SK-N-SH treated with all-trans-retinoic acid at 6 μM for 48 hours (cell line): ENCODE measurements around the gene TMC5.

ENCODE experiments used
- ATAC-seq: fragments of 200-7000 bp; cut with Tn5 transposase; 3 replicates; pipeline ENCODE4 v1.9.1; 2020; ENCODE audit warnings: mild to moderate bottlenecking, moderate library complexity
- ARNTL ChIP-seq: fragments of 450-650 bp; formaldehyde crosslinking; IDR thresholded peaks from 2 replicates; pipeline ENCODE4 v1.5.0; 2020; ENCODE audit warnings: low read depth, mild to moderate bottlenecking, moderate library complexity, borderline replicate concordance
- BACH2 ChIP-seq: fragments of 250-450 bp; sonication (Bioruptor Pico); IDR thresholded peaks from 2 replicates; pipeline ENCODE4 v1.9.0; 2021; ENCODE audit warnings: mild to moderate bottlenecking, borderline replicate concordance
- CREB5 ChIP-seq: fragments of 250-450 bp; sonication (Bioruptor Pico); IDR thresholded peaks from 2 replicates; pipeline ENCODE4 v1.5.1; 2020; ENCODE audit warnings: low read depth, mild to moderate bottlenecking, moderate library complexity
- CSDC2 ChIP-seq: fragments of 250-450 bp; sonication (Bioruptor Pico); IDR thresholded peaks from 2 replicates; pipeline ENCODE4 v1.5.0; 2020; ENCODE audit warnings: mild to moderate bottlenecking, moderate library complexity
- CSRNP3 ChIP-seq: fragments of 250-450 bp; sonication (Bioruptor Pico); IDR thresholded peaks from 2 replicates; pipeline ENCODE4 v1.5.1; 2021; ENCODE audit warnings: mild to moderate bottlenecking, moderate library complexity
- ESRRG ChIP-seq: fragments of 250-450 bp; sonication (Bioruptor Pico); IDR thresholded peaks from 2 replicates; pipeline ENCODE4 v1.6.1; 2021; ENCODE audit warnings: mild to moderate bottlenecking
- GLIS3 ChIP-seq: fragments of 250-450 bp; sonication (Bioruptor Pico); IDR thresholded peaks from 2 replicates; pipeline ENCODE4 v1.5.0; 2020; ENCODE audit warnings: mild to moderate bottlenecking, moderate library complexity
- OSR1 ChIP-seq: fragments of 250-450 bp; sonication (Bioruptor Pico); IDR thresholded peaks from 2 replicates; pipeline ENCODE4 v1.8.0; 2022; ENCODE audit warnings: moderate library complexity, mild to moderate bottlenecking, inconsistent platforms
- PATZ1 ChIP-seq: fragments of 250-450 bp; sonication (Bioruptor Pico); IDR thresholded peaks from 2 replicates; pipeline ENCODE4 v1.8.0; 2020; ENCODE audit warnings: mild to moderate bottlenecking, moderate library complexity, borderline replicate concordance
- POU6F1 ChIP-seq: fragments of 250-450 bp; sonication (Bioruptor Pico); IDR thresholded peaks from 2 replicates; pipeline ENCODE4 v1.8.0; 2021; ENCODE audit warnings: low read depth, mild to moderate bottlenecking, moderate library complexity, borderline replicate concordance
- PPARA ChIP-seq: fragments of 250-450 bp; sonication (Bioruptor Pico); IDR thresholded peaks from 2 replicates; pipeline ENCODE4 v1.5.0; 2020; ENCODE audit warnings: mild to moderate bottlenecking, borderline replicate concordance
- RARB ChIP-seq: fragments of 250-450 bp; sonication (Bioruptor Pico); IDR thresholded peaks from 2 replicates; pipeline ENCODE4 v1.8.0; 2021; ENCODE audit warnings: mild to moderate bottlenecking, moderate library complexity
- SNAI2 ChIP-seq: fragments of 250-450 bp; sonication (Bioruptor Pico); IDR thresholded peaks from 2 replicates; pipeline ENCODE4 v1.5.0; 2020; ENCODE audit warnings: mild to moderate bottlenecking, moderate library complexity
- TOX ChIP-seq: fragments of 250-450 bp; sonication (Bioruptor Pico); IDR thresholded peaks from 2 replicates; pipeline ENCODE4 v1.8.0; 2021; ENCODE audit warnings: mild to moderate bottlenecking, moderate library complexity, borderline replicate concordance
- TSHZ2 ChIP-seq: fragments of 250-450 bp; sonication (Bioruptor Pico); IDR thresholded peaks from 2 replicates; pipeline ENCODE4 v1.5.0; 2020; ENCODE audit warnings: mild to moderate bottlenecking, moderate library complexity
- ZC3H10 ChIP-seq: fragments of 250-450 bp; sonication (Bioruptor Pico); IDR thresholded peaks from 2 replicates; pipeline ENCODE4 v1.5.1; 2021; ENCODE audit warnings: mild to moderate bottlenecking, moderate library complexity
- ZFP3 ChIP-seq: fragments of 250-450 bp; sonication (Bioruptor Pico); IDR thresholded peaks from 2 replicates; pipeline ENCODE4 v1.5.0; 2020; ENCODE audit warnings: mild to moderate bottlenecking, moderate library complexity
- ZFP30 ChIP-seq: fragments of 450-650 bp; formaldehyde crosslinking; IDR thresholded peaks from 2 replicates; pipeline ENCODE4 v1.5.0; 2022; ENCODE audit warnings: mild to moderate bottlenecking, moderate library complexity
- ZNF565 ChIP-seq: fragments of 450-650 bp; formaldehyde crosslinking; conservative IDR thresholded peaks from 2 replicates; pipeline ENCODE4 v1.5.0; 2020; ENCODE audit warnings: low read depth, mild to moderate bottlenecking, moderate library complexity
- ZNF70 ChIP-seq: fragments of 450-650 bp; formaldehyde crosslinking; IDR thresholded peaks from 2 replicates; pipeline ENCODE4 v1.5.0; 2020; ENCODE audit warnings: mild to moderate bottlenecking, moderate library complexity
- ZNF8 ChIP-seq: fragments of 450-650 bp; formaldehyde crosslinking; IDR thresholded peaks from 2 replicates; pipeline ENCODE4 v1.5.0; 2020; ENCODE audit warnings: mild to moderate bottlenecking, moderate library complexity

The TMC5 gene

GRCh38 chr16:19415461-19415860 lies 2.2 kb upstream of the TMC5 start:
- no peak for ATAC-seq
- TF ChIP-seq SNAI2 (CRISPR knock-in tag), result no peak

- no peak for ATAC-seq
- TF ChIP-seq ARNTL (CRISPR knock-in tag) (no peak), CSDC2 (no peak), PPARA (no peak), PATZ1 (CRISPR knock-in tag) (no peak), POU6F1 (CRISPR knock-in tag) (no peak), GLIS3 (CRISPR knock-in tag) (no peak), ZFP30 (CRISPR knock-in tag) (no peak)
These were observed 1.8 kb upstream of the TMC5 start for GRCh38 chr16:19415918-19416317.

GRCh38 chr16:19418200-19418599 lies 517 bp downstream of the TMC5 start:
- no peak for TF ChIP-seq ESRRG (CRISPR knock-in tag)
- TF ChIP-seq CSDC2, result no peak
- no peak for TF ChIP-seq ZFP30 (CRISPR knock-in tag)
- TF ChIP-seq ZC3H10 (CRISPR knock-in tag), result no peak
- no peak for TF ChIP-seq ZNF565 (CRISPR knock-in tag)
- no peak for TF ChIP-seq CREB5 (CRISPR knock-in tag)
- no peak for TF ChIP-seq ARNTL (CRISPR knock-in tag)
- ATAC-seq, result no peak

- ATAC-seq, result no peak
- TF ChIP-seq ZNF565 (CRISPR knock-in tag) (no peak), BACH2 (no peak), PATZ1 (CRISPR knock-in tag) (no peak), OSR1 (no peak), SNAI2 (CRISPR knock-in tag) (no peak), ZNF70 (CRISPR knock-in tag) (no peak), PPARA (no peak), TOX (CRISPR knock-in tag) (no peak), ARNTL (CRISPR knock-in tag) (no peak), ZFP3 (no peak), ZNF8 (CRISPR knock-in tag) (no peak), CSRNP3 (CRISPR knock-in tag) (no peak), POU6F1 (CRISPR knock-in tag) (no peak), CREB5 (CRISPR knock-in tag) (no peak), RARB (no peak), ESRRG (CRISPR knock-in tag) (no peak), TSHZ2 (CRISPR knock-in tag) (no peak), GLIS3 (CRISPR knock-in tag) (no peak), ZFP30 (CRISPR knock-in tag) (no peak), ZC3H10 (CRISPR knock-in tag) (no peak)
These were observed 2.0 kb downstream of the TMC5 start for GRCh38 chr16:19419698-19420075.
